Measurements from ENCODE around the gene CPSF2.
"Not testable (repeated sequence)": the region's sequence is repeated elsewhere in the genome, so short reads cannot be mapped to it uniquely, and the experiment has no call there.

CPSF2 gene

GRCh38 chr14:92161521-92161920 lies 39.8 kb downstream of the CPSF2 start:
- DNase-seq, result no peak

- DNase-seq, result no peak
These were observed 43.2 kb downstream of the CPSF2 start for GRCh38 chr14:92164958-92165357.

GRCh38 chr14:92173668-92174067 lies 51.9 kb downstream of the CPSF2 start:
- DNase-seq, result no peak

GRCh38 chr14:92175811-92176210 lies 54.0 kb downstream of the CPSF2 start:
- DNase-seq, result no peak

GRCh38 chr14:92176476-92176875 lies 54.7 kb downstream of the CPSF2 start:
- DNase-seq, result no peak

GRCh38 chr14:92179178-92179577 lies 57.4 kb downstream of the CPSF2 start:
- not testable (repeated sequence) for DNase-seq

- DNase-seq, result no peak
These were observed 63.8 kb downstream of the CPSF2 start for GRCh38 chr14:92185559-92185958.

GRCh38 chr14:92187616-92188015 lies 65.8 kb downstream of the CPSF2 start:
- DNase-seq, result not testable (repeated sequence)

- no peak for DNase-seq
These were observed 69.0 kb downstream of the CPSF2 start for GRCh38 chr14:92190768-92191167.

- DNase-seq, result no peak
These were observed 77.0 kb downstream of the CPSF2 start for GRCh38 chr14:92198804-92199203.

GRCh38 chr14:92199763-92200162 lies 78.0 kb downstream of the CPSF2 start:
- no peak for DNase-seq

- no peak for DNase-seq
These were observed 81.3 kb downstream of the CPSF2 start for GRCh38 chr14:92203116-92203515.

- DNase-seq, result no peak
These were observed 83.0 kb downstream of the CPSF2 start for GRCh38 chr14:92204792-92205191.

GRCh38 chr14:92207012-92207927 lies 85.5 kb downstream of the CPSF2 start:
- DNase-seq, result no peak

- DNase-seq, result no peak
These were observed 86.1 kb downstream of the CPSF2 start for GRCh38 chr14:92207928-92208265.

- no peak for DNase-seq
These were observed 87.4 kb downstream of the CPSF2 start for GRCh38 chr14:92209141-92209540.

GRCh38 chr14:92213125-92213524 lies 91.4 kb downstream of the CPSF2 start:
- DNase-seq, result not testable (repeated sequence)

- DNase-seq, result no peak
These were observed 93.8 kb downstream of the CPSF2 start for GRCh38 chr14:92215579-92215978.

GRCh38 chr14:92217936-92218335 lies 96.2 kb downstream of the CPSF2 start:
- no peak for DNase-seq
